GM12874 (cell line): ENCODE data around the gene HMCN1.

Experiments
- CTCF ChIP-seq: IDR thresholded peaks from 2 replicates; pipeline ENCODE4 v1.5.1; 2011; ENCODE audit warnings: low read depth, mild to moderate bottlenecking, control low read depth, low read length, moderate library complexity; ENCODE audit not compliant: insufficient read depth

HMCN1 gene

GRCh38 chr1:186228749-186229148 lies 494.6 kb downstream of the HMCN1 start:
- no peak for TF ChIP-seq CTCF

GRCh38 chr1:186231861-186232436 lies 497.8 kb downstream of the HMCN1 start:
- TF ChIP-seq CTCF = no peak

- TF ChIP-seq CTCF = no peak
These were observed 500.9 kb downstream of the HMCN1 start for GRCh38 chr1:186234976-186235686.

- TF ChIP-seq CTCF = no peak
These were observed 501.5 kb downstream of the HMCN1 start for GRCh38 chr1:186235696-186236095.

- no peak for TF ChIP-seq CTCF
These were observed 502.7 kb downstream of the HMCN1 start for GRCh38 chr1:186236921-186237320.

- TF ChIP-seq CTCF = no peak
These were observed 505.0 kb downstream of the HMCN1 start for GRCh38 chr1:186239171-186239570.

- TF ChIP-seq CTCF = no peak
These were observed 506.2 kb downstream of the HMCN1 start for GRCh38 chr1:186240436-186240835.
